Measurements from ENCODE around the gene HNRNPK. TPM values are rescaled to one million over a fixed set of nuclear protein-coding genes. Genes with fewer than 3 reads are reported as not detected.

The HNRNPK gene
- polyA plus RNA-seq (2013, experiment 1 of 2) = 352 TPM
- polyA plus RNA-seq (2013, experiment 2 of 2) = 352 TPM

DNA sequence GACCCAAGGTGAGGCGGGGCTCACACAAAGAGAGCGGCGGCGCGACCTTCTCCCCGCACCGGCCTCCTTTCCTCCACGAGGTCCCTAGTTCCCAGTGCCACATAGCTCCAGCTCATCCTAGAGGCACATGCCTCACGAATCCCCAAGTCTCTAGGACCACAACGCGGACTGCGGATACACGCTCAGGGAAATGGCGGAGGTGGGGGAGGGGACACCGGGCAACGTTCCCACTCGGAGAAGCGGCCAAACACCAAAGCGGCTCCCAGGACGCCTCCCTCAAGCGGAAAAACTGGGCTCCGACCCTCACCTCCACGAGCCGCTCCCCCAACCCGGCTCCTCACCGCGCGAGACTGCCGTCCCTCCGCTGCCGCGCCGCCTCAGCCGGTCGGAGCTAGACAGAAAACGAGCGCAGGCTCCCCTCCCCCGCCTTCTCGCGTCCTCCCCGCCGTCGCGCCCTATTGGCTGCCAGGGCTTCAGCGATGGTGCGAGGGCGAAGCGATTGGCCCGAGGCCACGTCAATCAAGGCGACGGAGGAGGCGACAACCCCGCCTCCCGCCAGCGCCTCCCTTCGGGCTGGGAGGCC is at the start of gene HNRNPK:
TSS of gene HNRNPK (minus strand) at position 404 of the 583 bp plus-strand sequence. CDS start 1,963 bp downstream, outside the sequence.
- peaks cover 2% of the 10 kb centered on the region for H3K4me1 ChIP-seq (ENCODE audit: control insufficient read depth, insufficient read depth, low read depth, low read length)
- peak within 1 kb of the TSS; percentile 79 to 100 for H3K14ac ChIP-seq (ENCODE audit: low read length in 2 of 2)
- H4K91ac ChIP-seq (ENCODE audit: low read length) = peak within 1 kb of the TSS; percentile 99
- peak within 1 kb of the TSS; percentile 99 to 100 for H3K4ac ChIP-seq (ENCODE audit: low read depth in 1 of 2, low read length in 2 of 2)
- H3K9ac ChIP-seq (ENCODE audit: low read length) = peak within 1 kb of the TSS; percentile 99
- peak within 1 kb of the TSS; percentile 100 for H3K18ac ChIP-seq (ENCODE audit: low read depth in 1 of 2, low read length in 2 of 2)
- peak within 1 kb of the TSS; percentile 92 for H2BK15ac ChIP-seq (ENCODE audit: low read depth, poor library complexity, severe bottlenecking)
- H2AFZ ChIP-seq (ENCODE audit: low read depth, low read length) = peak within 1 kb of the TSS; percentile 97
- H2BK5ac ChIP-seq (ENCODE audit: low read depth, low read length, poor library complexity, severe bottlenecking) = peak within 1 kb of the TSS; percentile 95
- H2AK5ac ChIP-seq (ENCODE audit: low read length, severe bottlenecking) = peak within 1 kb of the TSS; percentile 100
- peak within 1 kb of the TSS; percentile 99 for H4K8ac ChIP-seq (ENCODE audit: low read length)
- H3K79me1 ChIP-seq (replicated peaks; ENCODE audit: low read length, poor library complexity, severe bottlenecking) = no peaks in the 10 kb centered on the region
- peaks cover 5 to 33% of the 10 kb centered on the region in 2 experiments for H3K36me3 ChIP-seq (ENCODE audit: control insufficient read depth in 1 of 2, insufficient read depth in 2 of 2, low read depth in 1 of 2, low read length in 2 of 2)
- H3K4me2 ChIP-seq (ENCODE audit: low read length, poor library complexity, severe bottlenecking) = peak within 1 kb of the TSS; percentile 89
- peak; percentile 98 for DNase-seq
- under 1% methylated on average over 51 of the region's 57 CpGs for WGBS
- peak within 1 kb of the TSS; percentile 96 for H2BK120ac ChIP-seq (ENCODE audit: low read depth, low read length)
- no peaks in the 10 kb centered on the region for H3K9me3 ChIP-seq (ENCODE audit: control insufficient read depth, low read length)
- peak within 1 kb of the TSS; percentile 100 for H3K27ac ChIP-seq (ENCODE audit: low read length, poor library complexity, severe bottlenecking)
- H3K23ac ChIP-seq (ENCODE audit: low read length in 2 of 2) = peak within 1 kb of the TSS; percentile 23 to 97
- peak within 1 kb of the TSS in 1 of 2 experiments; percentile 86 for H2BK12ac ChIP-seq (ENCODE audit: low read length in 2 of 2)
- no peaks in the 10 kb centered on the region for H3K27me3 ChIP-seq (ENCODE audit: control insufficient read depth in 1 of 2, insufficient read depth in 1 of 2, low read length in 2 of 2)
- peak within 1 kb of the TSS; percentile 94 to 96 for H3K4me3 ChIP-seq (ENCODE audit: insufficient read depth in 1 of 2, low read depth in 1 of 2, low read length in 2 of 2)

DNA sequence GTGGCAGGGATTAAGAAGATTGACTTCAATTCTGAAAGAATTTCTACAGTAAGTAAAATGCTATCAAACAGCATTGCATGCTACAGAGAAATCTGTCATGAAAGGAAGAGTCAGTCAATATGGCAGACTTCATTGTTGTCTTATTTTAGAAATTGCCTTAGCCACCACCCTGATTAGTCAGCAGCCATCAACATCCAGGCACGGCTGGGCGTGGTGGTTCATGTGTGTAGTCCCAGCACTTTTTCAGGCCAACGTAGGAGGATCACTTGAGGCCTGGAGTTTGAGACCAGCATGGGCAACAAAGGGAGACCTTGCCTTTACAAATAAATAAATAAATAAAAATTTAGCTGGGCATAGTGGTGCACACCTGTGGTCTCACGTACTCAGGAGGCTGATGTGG is 47.2 kb upstream of the HNRNPK start:
- H2AFZ ChIP-seq (ENCODE audit: low read depth, low read length) = no peak overlapping the region
- H2BK5ac ChIP-seq (ENCODE audit: low read depth, low read length, poor library complexity, severe bottlenecking) = no peak overlapping the region
- no peaks in the 10 kb centered on the region for H3K9me3 ChIP-seq (ENCODE audit: control insufficient read depth, low read length)
- H3K79me1 ChIP-seq (replicated peaks; ENCODE audit: low read length, poor library complexity, severe bottlenecking) = no peaks in the 10 kb centered on the region
- no peak for DNase-seq
- no peak overlapping the region for H3K4me3 ChIP-seq (ENCODE audit: insufficient read depth in 1 of 2, low read depth in 1 of 2, low read length in 2 of 2)
- no peak overlapping the region for H3K23ac ChIP-seq (ENCODE audit: low read length in 2 of 2)
- no peak overlapping the region for H4K8ac ChIP-seq (ENCODE audit: low read length)
- H4K91ac ChIP-seq (ENCODE audit: low read length) = no peak overlapping the region
- no peak overlapping the region for H3K18ac ChIP-seq (ENCODE audit: low read depth in 1 of 2, low read length in 2 of 2)
- H2BK15ac ChIP-seq (ENCODE audit: low read depth, poor library complexity, severe bottlenecking) = no peak overlapping the region
- no peaks in the 10 kb centered on the region for H3K27me3 ChIP-seq (ENCODE audit: control insufficient read depth in 1 of 2, insufficient read depth in 1 of 2, low read length in 2 of 2)
- H3K36me3 ChIP-seq (ENCODE audit: control insufficient read depth in 1 of 2, insufficient read depth in 2 of 2, low read depth in 1 of 2, low read length in 2 of 2) = no peaks in the 10 kb centered on the region
- H2BK12ac ChIP-seq (ENCODE audit: low read length in 2 of 2) = no peak overlapping the region
- H3K14ac ChIP-seq (ENCODE audit: low read length in 2 of 2) = no peak overlapping the region
- WGBS = 89% methylated on average over 4 of the region's 4 CpGs
- H3K27ac ChIP-seq (ENCODE audit: low read length, poor library complexity, severe bottlenecking) = no peak overlapping the region
- H3K9ac ChIP-seq (ENCODE audit: low read length) = no peak overlapping the region
- H3K4me2 ChIP-seq (ENCODE audit: low read length, poor library complexity, severe bottlenecking) = no peak overlapping the region
- no peak overlapping the region for H2BK120ac ChIP-seq (ENCODE audit: low read depth, low read length)
- H2AK5ac ChIP-seq (ENCODE audit: low read length, severe bottlenecking) = no peak overlapping the region
- H3K4ac ChIP-seq (ENCODE audit: low read depth in 1 of 2, low read length in 2 of 2) = no peak overlapping the region
- no peaks in the 10 kb centered on the region for H3K4me1 ChIP-seq (ENCODE audit: control insufficient read depth, insufficient read depth, low read depth, low read length)

DNA sequence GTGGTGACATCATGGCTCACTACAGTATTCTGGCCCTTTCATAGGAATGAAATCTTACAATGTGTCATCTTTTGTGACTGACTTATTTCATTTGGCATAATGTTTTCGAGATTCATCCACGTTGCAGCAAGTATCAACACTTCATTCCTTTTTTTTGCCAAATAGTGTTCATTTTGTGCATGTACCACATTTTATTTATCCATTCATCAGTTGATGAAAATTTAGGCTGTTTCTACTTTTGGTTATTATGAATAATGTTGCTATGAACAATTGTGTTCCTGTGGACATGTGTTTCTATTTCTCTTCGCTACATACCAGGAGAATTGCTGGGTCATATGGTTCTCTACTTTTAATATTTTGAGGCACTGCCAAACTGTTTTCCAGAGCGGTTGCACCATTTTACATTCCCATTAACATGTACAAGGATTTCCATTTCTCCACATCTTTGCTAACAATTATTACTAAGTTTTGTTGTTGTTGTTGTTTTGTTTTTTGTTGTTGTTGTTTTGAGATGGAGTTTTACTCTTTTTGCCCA is 44.1 kb upstream of the HNRNPK start:
- Histone ChIP-seq H4K91ac (ENCODE audit: low read length) (no peak overlapping the region), H3K27ac (ENCODE audit: low read length, poor library complexity, severe bottlenecking) (no peak overlapping the region), H3K4ac (ENCODE audit: low read depth in 1 of 2, low read length in 2 of 2) (no peak overlapping the region), H2BK15ac (ENCODE audit: low read depth, poor library complexity, severe bottlenecking) (no peak overlapping the region), H2AK5ac (ENCODE audit: low read length, severe bottlenecking) (no peak overlapping the region), H3K18ac (ENCODE audit: low read depth in 1 of 2, low read length in 2 of 2) (no peak overlapping the region), H3K4me3 (ENCODE audit: insufficient read depth in 1 of 2, low read depth in 1 of 2, low read length in 2 of 2) (no peak overlapping the region), H3K79me1 (replicated peaks; ENCODE audit: low read length, poor library complexity, severe bottlenecking) (no peaks in the 10 kb centered on the region), H2BK120ac (ENCODE audit: low read depth, low read length) (no peak overlapping the region), H4K8ac (ENCODE audit: low read length) (no peak overlapping the region), H3K9me3 (ENCODE audit: control insufficient read depth, low read length) (no peaks in the 10 kb centered on the region), H3K4me1 (ENCODE audit: control insufficient read depth, insufficient read depth, low read depth, low read length) (no peaks in the 10 kb centered on the region), H3K23ac (ENCODE audit: low read length in 2 of 2) (no peak overlapping the region), H3K9ac (ENCODE audit: low read length) (no peak overlapping the region), H3K4me2 (ENCODE audit: low read length, poor library complexity, severe bottlenecking) (no peak overlapping the region), H2BK5ac (ENCODE audit: low read depth, low read length, poor library complexity, severe bottlenecking) (no peak overlapping the region), H2BK12ac (ENCODE audit: low read length in 2 of 2) (no peak overlapping the region), H3K27me3 (ENCODE audit: control insufficient read depth in 1 of 2, insufficient read depth in 1 of 2, low read length in 2 of 2) (no peaks in the 10 kb centered on the region), H3K36me3 (ENCODE audit: control insufficient read depth in 1 of 2, insufficient read depth in 2 of 2, low read depth in 1 of 2, low read length in 2 of 2) (no peaks in the 10 kb centered on the region), H2AFZ (ENCODE audit: low read depth, low read length) (no peak overlapping the region), H3K14ac (ENCODE audit: low read length in 2 of 2) (no peak overlapping the region)
- WGBS = 86% methylated on average over 1 of the region's 4 CpGs
- no peak for DNase-seq

DNA sequence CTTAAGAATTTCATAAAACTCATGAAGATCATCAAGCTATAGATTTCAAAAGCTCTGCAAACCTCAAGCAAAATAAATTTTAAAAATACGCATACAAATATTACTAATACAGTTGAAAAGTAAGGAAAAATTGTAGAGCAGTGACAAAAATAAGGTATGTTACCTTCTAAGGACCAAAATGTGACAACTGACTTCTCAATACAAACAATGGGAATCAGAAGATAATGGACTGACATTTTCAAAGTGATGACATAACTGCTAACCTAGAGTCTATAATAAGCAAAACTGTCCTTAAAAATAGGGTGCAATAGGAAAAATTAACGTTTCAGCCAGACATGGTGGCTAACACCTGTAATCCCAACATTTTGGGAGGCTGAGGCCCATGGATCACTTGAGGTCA is 27.6 kb upstream of the HNRNPK start:
- H2BK15ac ChIP-seq (ENCODE audit: low read depth, poor library complexity, severe bottlenecking) = no peak overlapping the region
- no peak overlapping the region for H3K4ac ChIP-seq (ENCODE audit: low read depth in 1 of 2, low read length in 2 of 2)
- no peak overlapping the region for H3K18ac ChIP-seq (ENCODE audit: low read depth in 1 of 2, low read length in 2 of 2)
- H3K79me1 ChIP-seq (replicated peaks; ENCODE audit: low read length, poor library complexity, severe bottlenecking) = no peaks in the 10 kb centered on the region
- no peaks in the 10 kb centered on the region for H3K27me3 ChIP-seq (ENCODE audit: control insufficient read depth in 1 of 2, insufficient read depth in 1 of 2, low read length in 2 of 2)
- 68% methylated on average over 1 of the region's 2 CpGs for WGBS
- no peak overlapping the region for H4K8ac ChIP-seq (ENCODE audit: low read length)
- H3K9ac ChIP-seq (ENCODE audit: low read length) = no peak overlapping the region
- no peaks in the 10 kb centered on the region for H3K4me1 ChIP-seq (ENCODE audit: control insufficient read depth, insufficient read depth, low read depth, low read length)
- H3K4me2 ChIP-seq (ENCODE audit: low read length, poor library complexity, severe bottlenecking) = no peak overlapping the region
- H2BK12ac ChIP-seq (ENCODE audit: low read length in 2 of 2) = no peak overlapping the region
- H2BK120ac ChIP-seq (ENCODE audit: low read depth, low read length) = no peak overlapping the region
- no peak overlapping the region for H3K23ac ChIP-seq (ENCODE audit: low read length in 2 of 2)
- H3K36me3 ChIP-seq (ENCODE audit: control insufficient read depth in 1 of 2, insufficient read depth in 2 of 2, low read depth in 1 of 2, low read length in 2 of 2) = peaks cover 0 to 5% of the 10 kb centered on the region in 2 experiments
- no peak for DNase-seq
- H3K27ac ChIP-seq (ENCODE audit: low read length, poor library complexity, severe bottlenecking) = no peak overlapping the region
- peaks cover 5% of the 10 kb centered on the region for H3K9me3 ChIP-seq (ENCODE audit: control insufficient read depth, low read length)
- no peak overlapping the region for H2AK5ac ChIP-seq (ENCODE audit: low read length, severe bottlenecking)
- no peak overlapping the region for H3K14ac ChIP-seq (ENCODE audit: low read length in 2 of 2)
- no peak overlapping the region for H3K4me3 ChIP-seq (ENCODE audit: insufficient read depth in 1 of 2, low read depth in 1 of 2, low read length in 2 of 2)
- H2AFZ ChIP-seq (ENCODE audit: low read depth, low read length) = no peak overlapping the region
- no peak overlapping the region for H4K91ac ChIP-seq (ENCODE audit: low read length)
- H2BK5ac ChIP-seq (ENCODE audit: low read depth, low read length, poor library complexity, severe bottlenecking) = no peak overlapping the region
